ENCODE measurements around the gene ASTN1. TPM values are rescaled to one million over a fixed set of nuclear protein-coding genes. Genes with fewer than 3 reads are reported as not detected.

The ASTN1 gene
- total RNA-seq, 4 donors from 2014 or later, result 0.93 to 2.9 (median 2.3) TPM

DNA sequence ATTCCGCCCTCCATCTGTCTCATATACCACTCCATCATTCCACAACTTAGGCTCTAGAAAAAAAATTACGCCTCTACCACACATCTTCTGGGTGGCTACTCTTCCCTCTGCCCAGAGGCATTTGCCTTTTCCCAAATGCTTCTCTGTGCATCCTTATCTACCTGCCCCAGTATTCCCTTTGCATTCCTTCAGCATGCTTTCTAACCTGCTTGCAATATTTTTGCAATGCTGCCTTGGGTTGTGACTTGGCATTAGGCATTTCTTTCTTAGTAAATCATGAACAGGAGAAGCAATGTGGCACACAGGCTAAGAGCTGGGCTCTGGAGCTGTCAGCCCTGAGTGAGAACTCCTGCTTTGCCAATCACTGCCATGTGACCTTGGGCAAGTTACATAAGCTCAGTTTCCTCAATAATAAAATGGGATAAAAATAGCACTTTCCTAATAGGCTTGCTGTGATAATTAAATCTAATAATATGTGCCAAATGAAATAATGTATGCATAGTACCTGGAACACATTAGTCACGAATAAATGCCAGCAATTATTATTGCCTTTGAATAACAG is 276.0 kb downstream of the ASTN1 start:
- H3K36me3 ChIP-seq, result no peaks in the 10 kb centered on the region
- H3K27ac ChIP-seq, result no peak overlapping the region
- TF ChIP-seq, protein P1, sequence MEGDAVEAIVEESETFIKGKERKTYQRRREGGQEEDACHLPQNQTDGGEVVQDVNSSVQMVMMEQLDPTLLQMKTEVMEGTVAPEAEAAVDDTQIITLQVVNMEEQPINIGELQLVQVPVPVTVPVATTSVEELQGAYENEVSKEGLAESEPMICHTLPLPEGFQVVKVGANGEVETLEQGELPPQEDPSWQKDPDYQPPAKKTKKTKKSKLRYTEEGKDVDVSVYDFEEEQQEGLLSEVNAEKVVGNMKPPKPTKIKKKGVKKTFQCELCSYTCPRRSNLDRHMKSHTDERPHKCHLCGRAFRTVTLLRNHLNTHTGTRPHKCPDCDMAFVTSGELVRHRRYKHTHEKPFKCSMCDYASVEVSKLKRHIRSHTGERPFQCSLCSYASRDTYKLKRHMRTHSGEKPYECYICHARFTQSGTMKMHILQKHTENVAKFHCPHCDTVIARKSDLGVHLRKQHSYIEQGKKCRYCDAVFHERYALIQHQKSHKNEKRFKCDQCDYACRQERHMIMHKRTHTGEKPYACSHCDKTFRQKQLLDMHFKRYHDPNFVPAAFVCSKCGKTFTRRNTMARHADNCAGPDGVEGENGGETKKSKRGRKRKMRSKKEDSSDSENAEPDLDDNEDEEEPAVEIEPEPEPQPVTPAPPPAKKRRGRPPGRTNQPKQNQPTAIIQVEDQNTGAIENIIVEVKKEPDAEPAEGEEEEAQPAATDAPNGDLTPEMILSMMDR (IDR thresholded peaks at IDR 0.05), result no peak
- TF ChIP-seq EP300 (IDR thresholded peaks at IDR 0.05) (no peak), POLR2A (IDR thresholded peaks at IDR 0.05) (no peak), POLR2AphosphoS5 (IDR thresholded peaks at IDR 0.05) (no peak)
- 86 to 88% methylated on average over 3 of the region's 3 CpGs for WGBS, 2 donors (ENCODE audit: low coverage in 1 of 2)
- H3K27me3 ChIP-seq, result peaks cover 13% of the 10 kb centered on the region
- ATAC-seq, result no peak
- no peaks in the 10 kb centered on the region for H3K4me1 ChIP-seq
- no peaks in the 10 kb centered on the region for H3K9me3 ChIP-seq
- H3K4me3 ChIP-seq, result no peak overlapping the region

DNA sequence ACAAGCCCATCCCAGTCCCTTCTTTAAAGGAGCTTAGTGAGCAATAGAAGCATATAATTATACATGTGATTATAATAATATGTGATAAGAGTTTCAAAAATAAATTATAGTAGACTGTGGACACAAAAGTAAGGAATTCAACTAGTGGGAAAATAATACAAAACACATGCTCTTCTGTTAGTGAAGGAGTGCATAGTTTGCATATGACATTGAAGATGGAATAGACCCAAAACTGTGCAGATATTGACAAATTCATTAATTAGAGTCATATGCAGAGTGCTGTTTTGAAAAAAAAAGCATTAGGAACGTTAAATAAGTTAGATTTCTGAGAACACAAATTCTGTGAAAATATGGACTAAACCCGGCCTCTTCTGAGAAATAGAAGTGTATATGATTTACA is 278.8 kb downstream of the ASTN1 start:
- WGBS, 2 donors (ENCODE audit: low coverage in 1 of 2), result 74 to 81% methylated on average over 2 of the region's 2 CpGs
- Histone ChIP-seq H3K27ac (no peak overlapping the region), H3K4me3 (no peak overlapping the region), H3K4me1 (no peaks in the 10 kb centered on the region), H3K9me3 (no peaks in the 10 kb centered on the region), H3K27me3 (peaks cover 10% of the 10 kb centered on the region), H3K36me3 (no peaks in the 10 kb centered on the region)
- TF ChIP-seq POLR2AphosphoS5 (IDR thresholded peaks at IDR 0.05), result no peak
- TF ChIP-seq, protein P1 (IDR thresholded peaks at IDR 0.05), result no peak
- no peak for TF ChIP-seq EP300 (IDR thresholded peaks at IDR 0.05)
- TF ChIP-seq POLR2A (IDR thresholded peaks at IDR 0.05), result no peak
- ATAC-seq, result no peak

DNA sequence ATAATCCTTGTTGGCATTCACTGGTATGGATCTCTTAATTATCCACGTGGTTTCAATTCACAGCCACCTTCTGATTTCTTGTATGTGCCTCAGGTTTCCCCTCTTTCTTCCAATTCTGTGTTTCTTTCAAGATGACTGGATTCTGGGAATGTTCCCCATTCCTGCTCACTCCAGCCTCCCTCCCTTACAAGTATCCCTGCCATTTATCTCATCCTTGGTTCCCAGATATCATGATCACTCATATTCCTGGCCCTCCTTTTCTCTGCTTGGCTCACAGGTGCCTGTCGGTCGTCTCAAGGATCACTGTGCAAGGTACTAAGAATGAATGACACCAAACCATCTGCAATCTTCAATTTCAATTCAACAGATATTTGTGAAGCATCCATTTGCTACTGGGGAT is 279.2 kb downstream of the ASTN1 start:
- H3K4me1 ChIP-seq, result no peaks in the 10 kb centered on the region
- no peaks in the 10 kb centered on the region for H3K36me3 ChIP-seq
- H3K27me3 ChIP-seq, result peaks cover 5% of the 10 kb centered on the region
- TF ChIP-seq POLR2AphosphoS5 (IDR thresholded peaks at IDR 0.05) (no peak), EP300 (IDR thresholded peaks at IDR 0.05) (no peak), POLR2A (IDR thresholded peaks at IDR 0.05) (no peak)
- TF ChIP-seq, protein P1 (IDR thresholded peaks at IDR 0.05), result no peak
- ATAC-seq, result no peak
- no peak overlapping the region for H3K27ac ChIP-seq
- 70 to 78% methylated on average over 3 of the region's 3 CpGs for WGBS, 2 donors (ENCODE audit: low coverage in 1 of 2)
- H3K9me3 ChIP-seq, result no peaks in the 10 kb centered on the region
- H3K4me3 ChIP-seq, result no peak overlapping the region

DNA sequence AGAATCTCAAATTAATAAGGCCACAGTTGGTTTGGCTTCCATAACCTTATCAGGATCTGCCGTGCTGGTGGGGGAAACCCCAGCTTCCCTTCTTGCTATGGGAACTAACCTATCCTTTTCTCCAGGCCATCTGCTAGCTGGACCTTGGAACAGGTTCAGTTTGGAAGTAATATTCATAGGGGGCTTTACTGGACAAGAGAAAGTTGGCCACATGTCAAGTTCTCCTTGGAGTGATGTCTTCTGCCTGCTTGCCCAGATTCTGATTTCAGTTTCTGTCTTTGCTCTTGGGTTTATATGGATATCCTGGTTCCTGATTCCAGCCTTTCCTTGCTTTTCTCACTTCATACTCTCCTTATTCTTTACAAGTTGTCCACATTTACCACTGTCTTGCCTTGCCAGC is 279.6 kb downstream of the ASTN1 start:
- H3K27me3 ChIP-seq, result peaks cover 4% of the 10 kb centered on the region
- TF ChIP-seq EP300 (IDR thresholded peaks at IDR 0.05) (no peak), POLR2A (IDR thresholded peaks at IDR 0.05) (no peak), POLR2AphosphoS5 (IDR thresholded peaks at IDR 0.05) (no peak)
- TF ChIP-seq, protein P1 (IDR thresholded peaks at IDR 0.05), result no peak
- no peak for ATAC-seq

DNA sequence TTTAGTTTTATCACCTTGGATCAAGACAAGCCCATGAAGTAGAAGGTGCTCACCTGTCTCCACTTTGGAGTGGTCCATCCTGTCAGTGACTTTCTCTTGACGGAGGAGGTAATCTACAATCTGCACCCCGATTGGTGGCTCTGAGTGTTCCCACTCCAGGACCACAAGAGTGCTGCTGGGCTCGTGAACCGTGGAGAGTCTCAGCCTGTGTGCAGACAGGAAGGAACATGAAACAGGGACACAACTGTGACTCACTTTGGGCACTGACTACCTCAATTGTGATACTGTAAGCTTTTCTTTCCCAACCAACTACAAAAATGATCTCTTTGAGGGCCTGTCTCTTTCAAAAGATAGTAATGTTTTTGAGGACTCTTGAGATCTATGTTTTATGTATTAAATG is 280.2 kb downstream of the ASTN1 start:
- H3K4me3 ChIP-seq, result no peak overlapping the region
- peaks cover 4% of the 10 kb centered on the region for H3K27me3 ChIP-seq
- H3K27ac ChIP-seq, result no peak overlapping the region
- no peaks in the 10 kb centered on the region for H3K36me3 ChIP-seq
- no peak for ATAC-seq
- TF ChIP-seq, protein P1 (IDR thresholded peaks at IDR 0.05), result no peak
- TF ChIP-seq POLR2AphosphoS5 (IDR thresholded peaks at IDR 0.05) (no peak), POLR2A (IDR thresholded peaks at IDR 0.05) (no peak), EP300 (IDR thresholded peaks at IDR 0.05) (no peak)
- 20 to 90% methylated on average over 1 to 2 of the region's 4 CpGs for WGBS, 2 donors (ENCODE audit: low coverage in 1 of 2)
- no peaks in the 10 kb centered on the region for H3K9me3 ChIP-seq
- H3K4me1 ChIP-seq, result no peaks in the 10 kb centered on the region

More for the DNA sequence above, 279.6 kb downstream of the ASTN1 start:
- H3K27ac ChIP-seq, result no peak overlapping the region
- no peak overlapping the region for H3K4me3 ChIP-seq
- H3K4me1 ChIP-seq, result no peaks in the 10 kb centered on the region
- H3K9me3 ChIP-seq, result no peaks in the 10 kb centered on the region
- WGBS, 2 donors (ENCODE audit: low coverage in 1 of 2), result 50 to 100% methylated on average over 1 of the region's 1 CpG
- H3K36me3 ChIP-seq, result no peaks in the 10 kb centered on the region

Data from gastroesophageal sphincter (tissue), 4 donors.